Activated CD4-positive, CD25-positive, alpha-beta regulatory T cell treated with anti-CD3 and anti-CD28 coated beads, Interleukin-2, amount 50 U/mL, for 72 hours (primary cell): ENCODE measurements around the gene C1orf159.

ENCODE experiments used
- DNase-seq: peaks from one replicate; pipeline ENCODE4 v3.0.0; 2021

The C1orf159 gene

DNA sequence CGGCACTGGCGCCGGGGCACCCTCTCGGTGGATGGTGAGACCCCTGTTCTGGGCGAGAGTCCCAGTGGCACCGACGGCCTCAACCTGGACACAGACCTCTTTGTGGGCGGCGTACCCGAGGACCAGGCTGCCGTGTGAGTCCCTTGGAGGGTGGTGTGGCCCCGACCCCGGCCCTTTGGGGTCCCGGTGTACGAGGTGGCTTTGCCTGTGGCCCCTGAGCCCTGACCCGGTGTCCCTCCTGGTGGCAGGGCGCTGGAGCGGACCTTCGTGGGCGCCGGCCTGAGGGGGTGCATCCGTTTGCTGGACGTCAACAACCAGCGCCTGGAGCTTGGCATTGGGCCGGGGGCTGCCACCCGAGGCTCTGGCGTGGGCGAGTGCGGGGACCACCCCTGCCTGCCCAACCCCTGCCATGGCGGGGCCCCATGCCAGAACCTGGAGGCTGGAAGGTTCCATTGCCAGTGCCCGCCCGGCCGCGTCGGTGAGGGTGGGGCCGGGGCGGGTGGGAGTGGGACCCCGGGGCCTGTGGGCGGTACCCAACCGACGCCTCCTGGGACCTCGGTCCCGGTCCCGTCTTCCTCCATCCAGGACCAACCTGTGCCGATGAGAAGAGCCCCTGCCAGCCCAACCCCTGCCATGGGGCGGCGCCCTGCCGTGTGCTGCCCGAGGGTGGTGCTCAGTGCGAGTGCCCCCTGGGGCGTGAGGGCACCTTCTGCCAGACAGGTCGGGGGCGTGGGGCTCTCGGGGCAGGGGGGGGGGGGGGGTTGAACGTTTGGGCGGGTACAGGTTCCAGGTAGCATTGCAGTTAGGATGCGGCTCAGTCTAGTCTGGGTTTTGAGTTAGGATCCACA lies 66.3 kb downstream of the C1orf159 start:
- DNase-seq, result no peak

- DNase-seq, result no peak
Measured at GRCh38 chr1:1048765-1049164, 67.1 kb downstream of the C1orf159 start.

DNA sequence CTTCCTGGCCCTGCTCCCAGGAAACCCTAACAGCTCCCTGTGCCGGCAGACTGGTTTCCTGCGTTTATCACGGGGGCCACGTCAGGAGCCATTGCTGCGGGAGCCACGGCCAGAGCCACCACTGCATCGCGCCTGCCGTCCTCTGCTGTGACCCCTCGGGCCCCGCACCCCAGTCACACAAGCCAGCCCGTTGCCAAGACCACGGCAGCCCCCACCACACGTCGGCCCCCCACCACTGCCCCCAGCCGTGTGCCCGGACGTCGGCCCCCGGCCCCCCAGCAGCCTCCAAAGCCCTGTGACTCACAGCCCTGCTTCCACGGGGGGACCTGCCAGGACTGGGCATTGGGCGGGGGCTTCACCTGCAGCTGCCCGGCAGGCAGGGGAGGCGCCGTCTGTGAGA lies 67.9 kb downstream of the C1orf159 start:
- no peak for DNase-seq

DNA sequence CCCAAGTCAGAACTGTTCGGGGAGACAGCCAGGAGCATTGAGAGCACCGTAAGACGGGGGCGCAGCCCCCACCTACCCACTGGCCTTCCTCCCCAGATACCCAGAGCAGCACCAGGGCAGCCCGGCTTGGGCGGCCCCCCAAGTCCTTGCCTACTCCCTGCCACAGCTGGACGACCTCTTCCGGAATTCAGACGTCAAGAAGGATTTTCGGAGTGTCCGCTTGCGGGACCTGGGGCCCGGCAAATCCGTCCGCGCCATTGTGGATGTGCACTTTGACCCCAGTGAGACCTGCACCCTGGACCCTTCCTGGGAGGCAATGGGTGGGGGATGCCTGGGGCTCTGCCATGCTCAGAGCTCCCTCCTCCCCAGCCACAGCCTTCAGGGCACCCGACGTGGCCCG lies 68.5 kb downstream of the C1orf159 start:
- no peak for DNase-seq

DNA sequence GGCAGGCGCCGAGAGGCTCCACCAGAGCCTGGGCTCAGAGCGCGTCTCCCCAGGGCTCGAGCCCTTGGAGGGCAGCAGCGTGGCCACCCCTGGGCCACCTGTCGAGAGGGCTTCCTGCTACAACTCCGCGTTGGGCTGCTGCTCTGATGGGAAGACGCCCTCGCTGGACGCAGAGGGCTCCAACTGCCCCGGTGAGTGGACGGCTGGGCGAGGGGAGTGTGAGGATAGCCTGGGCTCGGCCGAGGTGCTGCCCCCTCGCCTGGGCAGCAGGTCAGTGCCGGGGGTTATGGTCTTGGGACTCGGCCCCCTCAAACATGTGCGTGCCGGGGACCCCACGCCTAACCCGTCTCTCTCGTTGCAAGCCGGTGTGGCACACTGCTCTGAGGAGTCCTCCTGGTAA lies 69.1 kb downstream of the C1orf159 start:
- DNase-seq, result no peak

DNA sequence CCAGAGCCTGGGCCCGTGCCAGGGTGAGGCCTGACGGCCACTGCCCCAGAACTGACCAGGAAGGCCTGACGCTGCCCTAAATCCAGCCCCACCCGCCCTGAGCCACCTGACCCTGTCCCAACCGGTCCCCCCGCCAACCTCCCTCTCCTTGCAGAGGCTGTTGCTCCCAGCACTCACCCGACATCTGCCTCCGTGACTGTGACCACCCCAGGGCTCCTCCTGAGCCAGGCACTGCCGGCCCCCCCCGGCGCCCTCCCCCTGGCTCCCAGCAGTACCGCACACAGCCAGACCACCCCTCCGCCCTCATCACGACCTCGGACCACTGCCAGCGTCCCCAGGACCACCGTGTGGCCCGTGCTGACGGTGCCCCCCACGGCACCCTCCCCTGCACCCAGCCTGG lies 69.6 kb downstream of the C1orf159 start:
- no peak for DNase-seq

DNA sequence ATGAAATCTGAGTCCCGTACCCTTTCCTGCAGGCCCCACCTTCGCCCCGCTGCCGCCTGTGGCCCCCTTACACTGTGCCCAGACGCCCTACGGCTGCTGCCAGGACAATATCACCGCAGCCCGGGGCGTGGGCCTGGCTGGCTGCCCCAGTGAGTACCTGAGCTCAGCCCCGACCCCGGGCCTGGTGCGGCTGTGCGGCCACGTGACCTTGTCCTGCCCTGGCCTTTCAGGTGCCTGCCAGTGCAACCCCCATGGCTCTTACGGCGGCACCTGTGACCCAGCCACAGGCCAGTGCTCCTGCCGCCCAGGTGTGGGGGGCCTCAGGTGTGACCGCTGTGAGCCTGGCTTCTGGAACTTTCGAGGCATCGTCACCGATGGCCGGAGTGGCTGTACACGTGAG lies 70.8 kb downstream of the C1orf159 start:
- DNase-seq, result no peak

DNA sequence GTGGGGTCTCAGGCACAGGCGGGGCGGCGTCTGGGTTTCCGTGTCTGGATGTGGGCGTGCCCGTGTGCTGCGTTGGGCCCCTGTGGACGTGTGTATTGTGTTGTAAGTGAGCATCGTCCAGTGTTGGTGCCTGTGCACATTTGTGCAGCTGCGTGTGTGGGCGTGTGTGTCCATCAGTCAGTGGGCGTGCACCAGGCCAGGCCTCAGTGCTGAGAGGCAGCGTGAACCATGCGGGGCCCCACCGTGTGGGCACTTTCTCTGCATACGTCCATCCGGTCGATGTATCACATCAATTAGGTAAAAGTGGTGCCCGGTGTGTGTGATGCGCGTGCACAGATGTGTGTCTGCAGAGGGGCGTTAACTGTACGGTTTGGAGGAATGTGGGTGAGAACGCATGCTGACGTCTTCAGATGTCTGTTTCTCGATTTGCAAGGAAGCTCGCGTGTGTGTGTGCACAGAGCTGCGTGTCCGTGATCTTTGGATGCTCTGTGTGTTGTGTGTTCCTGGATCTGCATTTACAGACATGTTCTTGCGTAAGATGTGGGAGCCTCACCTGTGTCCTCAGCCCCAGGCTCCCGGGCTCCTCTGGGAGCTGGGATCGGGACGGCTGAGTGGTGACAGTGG lies 71.3 kb downstream of the C1orf159 start:
- DNase-seq, result no peak

DNA sequence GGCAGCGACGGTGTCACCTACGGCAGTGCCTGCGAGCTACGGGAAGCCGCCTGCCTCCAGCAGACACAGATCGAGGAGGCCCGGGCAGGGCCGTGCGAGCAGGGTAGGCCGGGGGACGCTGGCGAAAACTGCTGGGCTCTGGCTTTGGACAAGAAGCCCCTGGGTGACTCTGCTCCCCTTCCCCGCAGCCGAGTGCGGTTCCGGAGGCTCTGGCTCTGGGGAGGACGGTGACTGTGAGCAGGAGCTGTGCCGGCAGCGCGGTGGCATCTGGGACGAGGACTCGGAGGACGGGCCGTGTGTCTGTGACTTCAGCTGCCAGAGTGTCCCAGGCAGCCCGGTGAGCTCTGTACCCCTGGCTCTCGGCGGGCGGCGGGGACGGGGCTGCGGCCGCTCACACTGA lies 72.0 kb downstream of the C1orf159 start:
- no peak for DNase-seq

DNA sequence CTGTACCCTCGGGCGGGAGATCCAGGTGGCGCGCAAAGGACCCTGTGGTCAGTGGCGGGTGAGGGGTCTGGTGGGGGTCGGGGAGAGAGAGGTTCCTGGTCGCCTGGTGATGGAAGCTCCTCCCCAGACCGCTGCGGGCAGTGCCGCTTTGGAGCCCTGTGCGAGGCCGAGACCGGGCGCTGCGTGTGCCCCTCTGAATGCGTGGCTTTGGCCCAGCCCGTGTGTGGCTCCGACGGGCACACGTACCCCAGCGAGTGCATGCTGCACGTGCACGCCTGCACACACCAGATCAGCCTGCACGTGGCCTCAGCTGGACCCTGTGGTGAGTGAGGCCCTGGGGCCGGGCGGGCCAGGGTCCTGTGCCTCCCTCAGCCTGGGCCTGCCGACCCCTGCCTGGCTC lies 72.5 kb downstream of the C1orf159 start:
- DNase-seq, result no peak

DNA sequence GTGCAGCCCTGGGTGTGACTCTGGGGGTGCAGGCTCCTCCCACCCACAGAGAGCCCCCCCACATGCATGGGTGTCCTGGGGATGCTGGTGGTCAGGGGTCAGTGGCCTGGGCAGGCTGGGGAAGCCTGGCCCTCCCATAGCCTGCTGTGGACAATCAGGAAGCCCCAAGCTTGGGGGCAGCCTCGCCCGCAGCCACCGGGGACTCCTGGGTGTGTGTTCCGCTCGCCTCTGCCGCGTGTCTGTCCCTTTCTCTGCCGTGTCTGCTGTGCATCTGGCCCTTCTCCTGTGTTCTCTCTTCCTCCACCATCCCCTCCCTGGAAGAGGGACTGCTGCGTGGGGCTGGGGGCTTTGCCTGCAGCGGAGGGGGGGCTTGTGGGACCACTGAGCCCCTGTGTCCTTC lies 73.1 kb downstream of the C1orf159 start:
- DNase-seq, result no peak

DNA sequence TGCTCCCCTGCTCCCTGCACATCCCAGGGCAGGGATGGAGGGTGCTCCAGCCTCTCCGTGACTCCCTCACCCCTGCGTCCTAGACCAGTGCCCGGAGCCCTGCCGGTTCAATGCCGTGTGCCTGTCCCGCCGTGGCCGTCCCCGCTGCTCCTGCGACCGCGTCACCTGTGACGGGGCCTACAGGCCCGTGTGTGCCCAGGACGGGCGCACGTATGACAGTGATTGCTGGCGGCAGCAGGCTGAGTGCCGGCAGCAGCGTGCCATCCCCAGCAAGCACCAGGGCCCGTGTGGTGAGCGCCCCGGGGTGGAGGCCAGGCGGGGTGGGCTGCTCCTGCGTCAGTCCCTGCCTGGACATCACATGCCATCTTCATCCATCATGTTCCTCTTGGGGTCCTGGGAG lies 74.0 kb downstream of the C1orf159 start:
- no peak for DNase-seq

- DNase-seq, result no peak
Measured at GRCh38 chr1:1041092-1041523, 74.8 kb downstream of the C1orf159 start.

GRCh38 chr1:1040004-1040991 lies 75.6 kb downstream of the C1orf159 start:
- DNase-seq, result peak; percentile 76

DNA sequence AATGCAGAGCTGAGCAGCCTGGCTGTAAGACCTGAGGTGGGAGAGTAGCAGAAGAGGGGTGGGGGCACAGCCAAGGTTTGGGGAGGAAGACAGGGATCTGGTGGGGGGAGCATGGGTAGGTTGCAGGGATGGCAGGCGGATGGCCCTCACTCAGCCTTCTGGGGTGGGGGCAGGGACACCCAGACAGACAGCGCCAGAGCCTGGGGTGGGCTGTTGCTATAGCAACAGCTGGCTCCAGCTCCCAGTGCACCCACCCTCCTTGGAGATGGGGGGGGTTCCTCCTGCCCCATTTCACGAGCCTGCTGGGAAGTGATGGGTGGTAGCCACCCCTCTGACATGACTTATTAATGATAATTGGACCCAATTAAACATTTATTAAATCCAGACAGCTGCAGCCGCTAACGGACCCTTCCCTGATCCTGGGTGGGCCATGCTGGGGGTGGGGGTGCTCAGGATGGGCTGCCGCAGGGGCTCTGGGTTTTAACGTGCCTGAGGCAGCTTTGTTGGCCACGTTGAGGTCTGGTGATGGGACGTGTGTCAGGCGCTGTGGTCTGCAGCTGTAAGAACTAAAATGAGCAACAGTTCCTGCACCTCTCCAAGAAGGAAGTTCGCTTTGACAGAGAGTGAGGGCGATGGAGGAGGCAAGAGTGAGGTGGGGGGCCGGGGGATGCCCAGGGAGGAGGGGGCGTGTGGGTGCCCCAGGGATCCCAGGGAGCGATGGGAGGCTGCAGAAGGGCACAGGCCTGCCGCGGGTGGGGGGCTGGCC lies 76.6 kb downstream of the C1orf159 start:
- DNase-seq, result no peak

GRCh38 chr1:1038694-1039093 lies 77.2 kb downstream of the C1orf159 start:
- DNase-seq, result no peak

DNA sequence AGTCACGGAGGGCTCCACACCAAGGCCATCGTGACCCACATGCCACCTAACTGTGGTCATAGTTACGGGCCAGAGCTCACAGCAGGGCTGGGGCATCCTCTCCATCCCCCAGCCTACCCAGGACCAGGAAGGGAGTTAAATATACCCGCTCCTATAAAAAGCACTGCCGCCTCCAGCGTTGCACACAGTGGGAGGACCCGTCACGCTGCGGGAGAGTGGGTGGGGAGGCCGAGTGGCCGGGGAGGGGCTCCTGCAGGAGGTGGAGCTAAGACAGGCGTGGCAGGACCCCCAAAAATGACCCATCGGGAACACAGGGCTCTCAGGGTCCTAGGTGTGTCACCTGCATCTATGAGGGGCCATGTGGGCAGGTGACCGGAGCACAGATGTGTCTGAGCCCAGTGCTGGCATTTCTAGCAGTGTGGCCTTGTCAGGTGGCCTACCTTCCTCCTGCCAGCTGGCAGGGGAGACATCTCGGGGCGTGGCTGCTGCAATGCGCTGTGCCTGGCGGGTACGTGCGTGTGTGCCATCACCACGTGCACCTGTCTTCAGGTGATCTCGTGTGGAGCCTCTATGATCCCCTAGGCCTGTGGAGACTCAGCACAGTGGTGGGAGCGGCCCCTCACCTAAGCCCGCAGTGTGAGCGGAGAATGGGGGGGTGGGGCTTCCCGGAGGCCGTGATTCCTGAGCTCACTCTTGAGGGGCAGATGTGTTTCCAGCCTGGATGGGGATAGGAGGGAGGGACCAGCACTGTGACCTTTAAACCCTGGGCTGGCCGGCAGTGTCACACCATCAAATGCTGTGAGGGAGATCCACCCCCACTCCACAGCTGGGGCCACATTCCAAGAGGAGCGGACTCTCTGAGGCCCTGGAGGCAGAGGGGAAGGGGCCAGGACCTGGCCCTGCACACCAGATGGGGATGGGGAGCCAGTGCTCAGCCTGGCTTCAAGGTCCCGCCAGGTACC lies 78.2 kb downstream of the C1orf159 start:
- no peak for DNase-seq

- no peak for DNase-seq
Measured at GRCh38 chr1:1035291-1035943, 80.5 kb downstream of the C1orf159 start.

DNA sequence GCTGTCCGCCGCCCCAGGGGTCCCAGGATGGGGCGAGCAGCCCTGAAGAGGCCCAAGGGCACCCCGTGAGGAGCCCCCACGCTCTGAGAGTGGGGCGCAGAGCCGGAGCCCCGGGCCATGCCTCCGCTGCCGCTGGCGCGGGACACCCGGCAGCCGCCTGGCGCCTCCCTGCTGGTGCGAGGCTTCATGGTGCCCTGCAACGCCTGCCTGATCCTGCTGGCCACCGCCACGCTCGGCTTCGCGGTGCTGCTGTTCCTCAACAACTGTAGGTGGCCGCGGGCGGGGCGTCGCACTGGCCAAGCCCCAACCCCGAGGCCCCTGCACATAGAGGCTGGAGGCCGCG lies 81.5 kb downstream of the C1orf159 start:
- no peak for DNase-seq

DNA sequence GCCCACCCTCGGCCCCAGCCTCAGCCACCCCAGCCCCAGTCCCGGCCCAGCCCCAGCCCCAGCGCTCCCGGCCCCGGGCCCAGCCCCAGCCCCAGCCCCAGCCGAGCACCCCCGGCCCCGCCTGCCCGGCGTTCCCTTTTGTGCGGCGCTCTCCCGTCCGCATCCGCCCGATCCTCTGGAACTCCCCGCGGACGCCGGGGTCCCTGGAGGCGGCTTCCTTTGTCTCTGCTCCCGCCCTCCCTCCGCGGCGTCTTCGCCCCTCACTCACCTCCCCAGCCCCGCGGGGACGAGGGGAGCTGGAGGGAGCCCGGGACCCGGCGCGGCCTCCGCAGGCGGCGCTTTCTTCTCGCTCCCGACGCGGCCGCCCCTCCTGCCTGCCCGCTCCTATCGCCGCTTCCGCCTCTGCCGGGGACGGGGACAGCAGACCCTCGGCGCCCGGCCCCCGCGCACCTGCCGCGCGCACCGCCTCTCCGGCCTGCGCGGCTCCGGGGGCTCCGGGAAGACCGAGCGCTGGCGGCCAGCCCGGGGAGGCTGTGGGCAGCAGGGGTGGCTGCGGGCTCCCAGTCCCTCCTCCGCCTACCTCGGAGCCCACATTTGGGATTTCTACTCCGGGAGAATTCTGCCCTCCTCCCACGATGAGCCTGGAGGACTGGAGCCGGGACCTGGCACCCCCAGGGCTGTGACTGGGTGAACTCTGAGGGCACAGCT lies 82.0 kb downstream of the C1orf159 start:
- no peak for DNase-seq
